Breast epithelium (tissue), 4 donors: ENCODE measurements around the gene CNTNAP5. TPM values are rescaled to one million over a fixed set of nuclear protein-coding genes. Genes with fewer than 3 reads are reported as not detected.

Experiments
- DNase-seq, 2 donors: peaks; one replicate each; pipeline ENCODE4 v3.0.0-alpha.2; 2019; ENCODE audit warnings: low spot score in 2 of 2
- H3K27ac ChIP-seq, 2 donors: fragments of 200-600 bp; sonication (generic) in 1 of 2; one replicate each; pipeline ENCODE4 v1.5.1; 2016 to 2019; ENCODE audit warnings: mild to moderate bottlenecking in 1 of 2
- H3K27me3 ChIP-seq, 2 donors: fragments of 200-600 bp; sonication (generic) in 1 of 2; one replicate each; pipeline versions ENCODE4 v1.5.1 to v1.6.0; 2017 to 2019; ENCODE audit warnings: control low read depth in 1 of 2, mild to moderate bottlenecking in 1 of 2
- H3K36me3 ChIP-seq: fragments of 200-600 bp; one replicate; pipeline ENCODE4 v1.5.1; 2019
- H3K4me1 ChIP-seq, 2 donors: fragments of 200-600 bp; sonication (generic); one replicate each; pipeline ENCODE4 v1.5.1; 2016 to 2019; ENCODE audit warnings: control low read depth in 1 of 2
- H3K4me3 ChIP-seq, 3 donors: fragments of 200-600 bp; sonication (generic); 1 replicate in 2 of 3; 2 replicates in 1 of 3; pipeline ENCODE4 v1.5.1; 2016 to 2019; ENCODE audit warnings: mild to moderate bottlenecking in 3 of 3, moderate library complexity in 2 of 3
- H3K9me3 ChIP-seq, 2 donors: fragments of 200-600 bp; sonication (generic) in 1 of 2; one replicate each; pipeline ENCODE4 v1.5.1; 2016 to 2019; ENCODE audit warnings: control low read depth in 1 of 2
- POLR2A ChIP-seq: fragments of 450-650 bp; IDR thresholded peaks from one replicate; pipeline ENCODE4 v1.6.1; 2016; ENCODE audit warnings: antibody characterized with exemption, mild to moderate bottlenecking, moderate library complexity
- POLR2AphosphoS5 ChIP-seq, 3 donors: sonication (generic); formaldehyde crosslinking; IDR thresholded peaks; one replicate each; pipeline ENCODE4 v1.6.1; 2017; ENCODE audit warnings: antibody characterized with exemption in 3 of 3
- intact Hi-C: fragments of 100-400 bp; cut with DNase I; formaldehyde crosslinking; loops from one replicate; pipeline ENCODE4 v1.15.1; 2023; ENCODE audit warnings: low total_unique reads
- total RNA-seq, 3 donors: library from RNA; depleted of rRNA; stranded (reverse); fragments of >200 nt; gene quantifications; one replicate each; pipeline ENCODE4 v1.1.0, GENCODE V29; 2016
- TF ChIP-seq, protein P1 (sequence below), 3 donors: fragments of 450-650 bp; IDR thresholded peaks; one replicate each; pipeline ENCODE4 v1.5.1; 2016 to 2017; ENCODE audit warnings: antibody characterized with exemption in 3 of 3, mild to moderate bottlenecking in 3 of 3, moderate library complexity in 3 of 3

The CNTNAP5 gene
- total RNA-seq, 3 donors from 2014 or later, result 0.66 TPM; not detected in 2

DNA sequence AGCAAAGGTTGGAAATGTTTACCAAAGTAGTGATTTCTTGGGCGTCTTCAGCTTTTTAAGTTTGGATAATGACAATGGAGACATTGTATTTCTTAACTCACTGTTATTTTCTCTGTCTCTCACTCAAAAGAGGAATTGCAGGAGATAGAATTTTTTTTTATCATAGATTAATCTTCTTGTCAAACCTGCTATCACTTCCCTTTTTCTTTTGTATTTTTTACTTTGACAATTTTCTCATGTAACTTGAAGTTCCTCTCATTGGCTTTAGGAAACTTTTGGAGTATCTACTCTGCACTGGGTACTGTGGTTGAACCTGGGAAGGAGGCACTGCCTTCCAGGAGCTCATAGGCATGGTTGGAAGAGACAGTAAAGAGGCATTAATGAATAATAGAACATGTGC lies 489.1 kb downstream of the CNTNAP5 start:
- no peak for TF ChIP-seq POLR2AphosphoS5 (IDR thresholded peaks at IDR 0.05)
- TF ChIP-seq, protein P1, sequence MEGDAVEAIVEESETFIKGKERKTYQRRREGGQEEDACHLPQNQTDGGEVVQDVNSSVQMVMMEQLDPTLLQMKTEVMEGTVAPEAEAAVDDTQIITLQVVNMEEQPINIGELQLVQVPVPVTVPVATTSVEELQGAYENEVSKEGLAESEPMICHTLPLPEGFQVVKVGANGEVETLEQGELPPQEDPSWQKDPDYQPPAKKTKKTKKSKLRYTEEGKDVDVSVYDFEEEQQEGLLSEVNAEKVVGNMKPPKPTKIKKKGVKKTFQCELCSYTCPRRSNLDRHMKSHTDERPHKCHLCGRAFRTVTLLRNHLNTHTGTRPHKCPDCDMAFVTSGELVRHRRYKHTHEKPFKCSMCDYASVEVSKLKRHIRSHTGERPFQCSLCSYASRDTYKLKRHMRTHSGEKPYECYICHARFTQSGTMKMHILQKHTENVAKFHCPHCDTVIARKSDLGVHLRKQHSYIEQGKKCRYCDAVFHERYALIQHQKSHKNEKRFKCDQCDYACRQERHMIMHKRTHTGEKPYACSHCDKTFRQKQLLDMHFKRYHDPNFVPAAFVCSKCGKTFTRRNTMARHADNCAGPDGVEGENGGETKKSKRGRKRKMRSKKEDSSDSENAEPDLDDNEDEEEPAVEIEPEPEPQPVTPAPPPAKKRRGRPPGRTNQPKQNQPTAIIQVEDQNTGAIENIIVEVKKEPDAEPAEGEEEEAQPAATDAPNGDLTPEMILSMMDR (IDR thresholded peaks at IDR 0.05), result no peak
- TF ChIP-seq POLR2A, result no peak
- intact Hi-C loops, result no loop called here
- Histone ChIP-seq H3K27ac (no peak overlapping the region), H3K9me3 (no peaks in the 10 kb centered on the region), H3K36me3 (no peaks in the 10 kb centered on the region), H3K4me1 (no peaks in the 10 kb centered on the region), H3K27me3 (no peaks in the 10 kb centered on the region), H3K4me3 (no peak overlapping the region)
- no peak for DNase-seq

DNA sequence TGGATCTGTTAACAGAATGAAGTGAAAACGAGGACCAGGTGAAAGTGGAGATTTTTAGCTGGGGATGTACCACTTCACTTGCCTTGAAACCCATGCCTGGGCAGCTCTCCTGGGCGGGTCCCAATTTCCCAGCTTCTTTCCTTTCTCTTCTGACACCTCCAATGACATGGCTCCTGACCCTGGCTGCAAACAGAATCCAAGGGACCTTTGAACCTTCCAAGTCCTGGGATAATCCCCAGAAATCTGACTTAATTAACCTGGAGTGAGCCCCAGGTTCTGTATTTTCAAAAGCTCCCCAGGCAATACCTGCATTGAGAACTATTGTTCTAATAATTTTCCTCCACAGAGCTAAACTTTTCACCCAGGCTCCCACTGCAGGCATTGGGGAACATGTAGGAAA lies 495.9 kb downstream of the CNTNAP5 start:
- Histone ChIP-seq H3K36me3 (no peaks in the 10 kb centered on the region), H3K9me3 (no peaks in the 10 kb centered on the region), H3K4me3 (no peak overlapping the region), H3K4me1 (no peaks in the 10 kb centered on the region), H3K27ac (no peak overlapping the region), H3K27me3 (no peaks in the 10 kb centered on the region)
- no peak for DNase-seq
- intact Hi-C loops, result no loop called here
- TF ChIP-seq POLR2AphosphoS5 (IDR thresholded peaks at IDR 0.05) (no peak), POLR2A (no peak)
- TF ChIP-seq, protein P1 (IDR thresholded peaks at IDR 0.05), result no peak

DNA sequence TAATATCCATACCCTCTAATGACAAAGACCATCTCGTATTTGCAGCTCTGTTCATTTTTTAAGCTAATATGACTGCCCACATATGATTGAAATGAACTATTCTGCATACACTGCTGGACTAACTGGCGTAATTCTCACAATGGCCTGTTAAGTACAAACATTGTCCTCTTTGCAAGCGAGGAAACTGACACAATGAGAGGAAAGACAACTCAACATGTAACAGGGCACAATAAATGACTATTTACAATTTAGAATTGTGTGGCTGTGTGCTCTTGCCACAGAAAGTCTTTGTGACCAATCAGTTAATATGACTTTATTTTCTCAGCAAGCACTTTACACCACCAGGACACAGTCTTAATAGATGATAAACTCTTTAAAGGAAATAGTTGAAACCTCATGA lies 498.0 kb downstream of the CNTNAP5 start:
- no peak for DNase-seq

DNA sequence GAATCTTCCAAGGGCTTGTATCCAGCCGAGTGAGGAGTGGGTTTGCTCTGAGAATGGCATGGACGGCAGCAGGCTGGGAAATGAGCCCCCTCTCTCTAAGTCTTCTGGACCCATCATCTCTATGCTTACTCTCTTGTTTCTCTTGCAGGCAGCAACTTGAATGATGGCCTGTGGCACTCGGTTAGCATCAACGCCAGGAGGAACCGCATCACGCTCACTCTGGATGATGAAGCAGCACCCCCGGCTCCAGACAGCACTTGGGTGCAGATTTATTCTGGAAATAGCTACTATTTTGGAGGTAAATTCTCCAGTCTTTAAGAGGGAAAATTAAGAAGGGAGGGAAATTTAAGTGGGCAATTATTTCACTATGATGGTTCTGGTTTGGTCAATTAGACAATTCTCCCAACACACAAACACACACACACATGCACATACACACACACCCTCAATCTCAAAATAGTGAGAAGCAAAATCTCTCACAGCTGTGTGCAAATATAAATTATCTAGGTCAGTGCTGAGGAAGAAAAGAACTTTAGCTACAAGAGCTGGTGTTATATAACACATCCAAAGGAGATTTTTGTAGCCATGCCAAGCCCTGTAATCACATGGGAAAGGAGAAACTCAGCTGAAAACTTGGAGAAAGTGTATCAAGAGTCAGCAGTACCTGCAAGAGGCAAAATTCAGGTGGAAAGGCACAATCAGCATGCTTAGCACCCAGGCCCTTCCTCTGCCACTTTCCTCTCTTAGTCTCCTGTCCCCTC lies 499.2 kb downstream of the CNTNAP5 start:
- DNase-seq, result no peak
- Histone ChIP-seq H3K27me3 (no peaks in the 10 kb centered on the region), H3K9me3 (no peaks in the 10 kb centered on the region), H3K4me3 (no peak overlapping the region), H3K36me3 (no peaks in the 10 kb centered on the region), H3K27ac (no peak overlapping the region), H3K4me1 (no peaks in the 10 kb centered on the region)
- TF ChIP-seq POLR2AphosphoS5 (IDR thresholded peaks at IDR 0.05) (no peak), POLR2A (no peak)
- TF ChIP-seq, protein P1 (IDR thresholded peaks at IDR 0.05), result no peak
- intact Hi-C loops, result no loop called here

More for the DNA sequence above, 498.0 kb downstream of the CNTNAP5 start:
- intact Hi-C loops, result no loop called here
- Histone ChIP-seq H3K27me3 (no peaks in the 10 kb centered on the region), H3K4me3 (no peak overlapping the region), H3K36me3 (no peaks in the 10 kb centered on the region), H3K27ac (no peak overlapping the region), H3K9me3 (no peaks in the 10 kb centered on the region), H3K4me1 (no peaks in the 10 kb centered on the region)
- no peak for TF ChIP-seq POLR2AphosphoS5 (IDR thresholded peaks at IDR 0.05)
- TF ChIP-seq, protein P1 (IDR thresholded peaks at IDR 0.05), result no peak
- no peak for TF ChIP-seq POLR2A

DNA sequence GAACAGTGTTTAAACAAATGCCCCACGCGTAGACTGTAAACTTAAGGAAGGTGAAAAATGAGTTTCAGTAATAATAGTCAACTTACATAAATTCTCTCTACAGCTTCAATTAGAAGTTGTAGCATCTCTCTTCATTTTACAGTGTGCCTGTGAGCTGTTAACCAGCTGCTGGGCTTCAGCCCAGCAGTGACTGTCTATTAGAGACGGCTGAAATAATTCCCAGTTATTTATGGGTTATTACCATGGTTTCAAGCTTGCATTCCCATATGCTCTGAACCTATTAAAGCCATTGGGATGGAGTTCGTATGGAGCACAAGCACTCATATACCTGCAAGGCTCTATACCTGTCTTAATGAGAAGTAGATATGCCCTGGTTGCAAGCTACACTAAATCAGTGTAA lies 501.1 kb downstream of the CNTNAP5 start:
- Histone ChIP-seq H3K4me1 (no peaks in the 10 kb centered on the region), H3K27me3 (no peaks in the 10 kb centered on the region), H3K27ac (no peak overlapping the region), H3K9me3 (no peaks in the 10 kb centered on the region), H3K4me3 (no peak overlapping the region), H3K36me3 (no peaks in the 10 kb centered on the region)
- TF ChIP-seq POLR2A (no peak), POLR2AphosphoS5 (IDR thresholded peaks at IDR 0.05) (no peak)
- TF ChIP-seq, protein P1 (IDR thresholded peaks at IDR 0.05), result no peak
- DNase-seq, result no peak
- intact Hi-C loops, result no loop called here
